HG03460 (cell line): Measurements from ENCODE around the gene ADGRG3.

Experiments
- ATAC-seq: cut with Tn5 transposase; IDR thresholded peaks from one replicate; pipeline ENCODE4 v1.9.1; 2021; ENCODE audit not compliant: unreplicated experiment

The ADGRG3 gene

DNA sequence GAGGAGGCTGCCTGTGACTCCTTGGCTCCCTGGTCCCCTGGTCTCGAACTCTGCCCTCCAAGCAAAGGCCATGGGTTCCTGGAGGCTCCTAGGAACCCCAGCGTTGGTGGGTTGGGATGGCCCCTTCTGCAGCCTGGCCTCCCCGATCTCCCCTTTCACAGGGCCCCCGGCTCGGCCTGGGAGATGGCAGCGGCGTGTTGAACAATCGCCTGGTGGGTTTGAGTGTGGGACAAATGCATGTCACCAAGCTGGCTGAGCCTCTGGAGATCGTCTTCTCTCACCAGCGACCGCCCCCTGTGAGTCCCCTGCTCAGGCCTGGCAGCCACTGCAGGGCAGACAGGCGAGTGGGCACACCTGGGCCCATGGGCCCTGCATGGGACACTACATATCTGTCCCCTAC lies 10.9 kb downstream of the ADGRG3 start:
- ATAC-seq, result no peak

DNA sequence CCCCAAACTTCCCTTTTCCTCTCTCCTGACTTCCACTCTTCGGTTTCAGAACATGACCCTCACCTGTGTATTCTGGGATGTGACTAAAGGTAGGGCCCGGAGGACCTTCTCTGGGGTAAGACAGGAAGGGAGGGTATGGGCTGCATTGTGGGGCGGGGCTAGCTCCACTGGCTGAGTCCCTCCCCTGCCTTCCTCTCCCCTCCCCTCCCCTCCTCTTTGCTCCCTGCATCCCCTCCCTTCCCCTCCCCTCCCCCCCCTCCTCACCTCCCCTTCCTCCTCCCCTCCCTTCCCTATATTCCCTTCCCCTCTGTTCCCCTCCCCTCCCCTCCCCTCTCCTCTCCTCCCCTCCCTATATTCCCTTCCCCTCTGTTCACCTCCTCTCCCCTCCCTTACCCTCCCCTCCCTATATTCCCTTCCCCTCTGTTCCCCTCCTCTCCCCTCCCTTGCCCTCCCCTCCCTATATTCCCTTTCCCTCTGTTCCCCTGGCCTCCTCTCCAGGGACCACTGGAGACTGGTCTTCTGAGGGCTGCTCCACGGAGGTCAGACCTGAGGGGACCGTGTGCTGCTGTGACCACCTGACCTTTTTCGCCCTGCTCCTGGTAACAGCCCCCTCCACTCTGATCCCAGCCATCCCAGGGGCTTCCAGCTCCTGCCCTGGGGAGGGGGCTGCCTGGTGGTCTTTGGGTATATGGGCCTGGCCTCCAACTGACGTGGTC lies 11.8 kb downstream of the ADGRG3 start:
- ATAC-seq, result no peak

DNA sequence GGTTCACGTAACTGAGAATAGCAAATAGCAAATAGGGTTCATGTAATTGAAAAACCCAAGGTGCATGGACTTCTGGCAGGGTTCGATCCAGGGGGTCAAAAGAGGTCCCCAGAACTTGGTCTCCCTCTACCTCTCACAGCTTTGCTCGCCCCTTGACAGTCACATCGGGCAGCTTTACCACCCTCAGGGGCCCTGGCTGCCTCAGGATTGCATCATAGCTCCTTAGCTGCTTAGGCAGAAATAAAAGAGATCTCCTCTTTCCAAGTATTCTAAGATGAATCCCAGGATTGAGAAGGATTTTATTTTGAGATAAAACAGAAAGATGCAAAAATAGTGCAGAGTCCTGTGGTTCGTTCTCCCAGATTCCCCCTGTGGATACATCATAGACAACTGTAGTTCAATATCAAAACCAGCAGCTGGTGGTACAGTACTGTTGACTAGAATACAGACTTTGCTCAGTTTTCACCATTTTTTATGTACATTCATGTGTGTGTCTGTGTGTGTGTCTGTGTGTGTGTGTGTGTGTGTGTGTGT lies 12.8 kb downstream of the ADGRG3 start:
- ATAC-seq, result no peak

DNA sequence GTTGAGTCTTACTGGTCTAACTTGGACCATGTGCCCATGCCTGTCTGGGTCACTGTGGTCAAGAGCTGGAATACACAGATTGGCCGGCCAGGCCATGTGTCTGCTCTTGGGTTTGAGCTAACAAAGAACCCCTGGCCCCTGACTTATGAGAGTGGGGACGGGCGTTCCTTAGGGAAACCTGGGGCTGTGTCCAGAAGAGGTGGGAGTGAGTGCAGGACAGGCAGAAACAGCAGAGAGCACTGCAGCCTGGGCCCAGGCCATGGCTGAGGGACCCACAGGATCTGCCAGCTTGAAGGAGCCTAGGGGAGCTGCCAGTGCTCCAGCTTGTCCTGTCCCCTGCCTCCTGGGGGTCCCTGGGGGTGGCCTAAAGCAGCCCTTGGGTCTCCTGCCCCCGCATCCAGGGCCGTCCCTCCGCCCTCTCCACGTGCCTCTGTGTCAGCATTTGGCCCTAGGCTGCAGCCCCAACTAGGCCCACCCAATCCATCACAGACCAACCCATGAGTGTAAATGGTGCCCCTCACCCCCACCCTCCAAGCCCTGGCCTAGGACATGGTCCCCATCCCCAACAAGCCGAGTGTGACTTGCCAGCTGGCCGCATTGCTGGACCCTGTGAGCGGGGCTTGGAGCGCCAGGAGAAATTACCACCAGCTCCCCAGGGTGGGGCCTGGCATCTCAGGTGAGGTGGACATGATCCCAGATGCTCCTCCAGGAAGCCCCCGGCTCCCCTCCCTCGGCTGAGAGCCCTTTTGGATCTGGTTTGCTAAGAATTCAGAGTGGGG lies 14.0 kb downstream of the ADGRG3 start:
- no peak for ATAC-seq

DNA sequence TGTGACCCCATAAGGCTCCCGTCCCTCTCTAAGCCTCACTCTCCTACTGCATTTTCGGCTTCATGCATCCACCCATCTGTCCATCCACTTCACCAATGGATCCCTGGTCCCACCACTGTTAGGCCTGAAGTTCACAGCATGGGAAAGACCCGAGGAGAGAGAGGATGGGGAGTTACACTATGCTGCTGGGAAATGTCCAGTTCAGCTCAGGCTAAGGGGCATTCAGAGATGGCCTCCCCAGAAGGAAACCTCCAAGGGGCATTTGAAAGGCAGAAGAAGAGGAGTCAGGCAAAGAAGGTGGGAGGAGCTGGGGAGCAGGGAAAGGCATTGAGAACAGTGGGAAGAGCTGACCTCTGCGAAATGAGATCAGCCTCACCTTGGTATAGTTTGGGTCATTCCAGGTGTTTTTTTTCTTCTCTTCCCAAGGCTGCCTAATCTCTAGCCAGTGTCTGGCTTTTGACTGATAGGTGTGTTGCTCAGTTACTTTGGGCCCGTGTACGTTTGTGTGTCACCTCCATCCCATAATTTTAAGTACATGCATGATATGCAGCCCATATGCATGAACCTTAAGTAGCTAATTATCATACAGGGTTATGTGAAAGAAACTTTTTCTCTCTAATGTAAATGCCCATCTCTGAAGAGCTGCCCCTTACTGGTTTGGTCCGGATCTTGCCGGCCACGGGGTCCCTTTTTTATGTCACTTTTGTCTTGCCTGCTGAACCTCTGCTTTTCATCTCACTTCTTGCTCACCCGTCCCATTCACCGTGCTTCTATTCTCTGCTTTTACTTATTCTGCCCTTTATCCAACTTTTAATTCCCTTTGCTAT lies 14.9 kb downstream of the ADGRG3 start:
- ATAC-seq, result no peak

DNA sequence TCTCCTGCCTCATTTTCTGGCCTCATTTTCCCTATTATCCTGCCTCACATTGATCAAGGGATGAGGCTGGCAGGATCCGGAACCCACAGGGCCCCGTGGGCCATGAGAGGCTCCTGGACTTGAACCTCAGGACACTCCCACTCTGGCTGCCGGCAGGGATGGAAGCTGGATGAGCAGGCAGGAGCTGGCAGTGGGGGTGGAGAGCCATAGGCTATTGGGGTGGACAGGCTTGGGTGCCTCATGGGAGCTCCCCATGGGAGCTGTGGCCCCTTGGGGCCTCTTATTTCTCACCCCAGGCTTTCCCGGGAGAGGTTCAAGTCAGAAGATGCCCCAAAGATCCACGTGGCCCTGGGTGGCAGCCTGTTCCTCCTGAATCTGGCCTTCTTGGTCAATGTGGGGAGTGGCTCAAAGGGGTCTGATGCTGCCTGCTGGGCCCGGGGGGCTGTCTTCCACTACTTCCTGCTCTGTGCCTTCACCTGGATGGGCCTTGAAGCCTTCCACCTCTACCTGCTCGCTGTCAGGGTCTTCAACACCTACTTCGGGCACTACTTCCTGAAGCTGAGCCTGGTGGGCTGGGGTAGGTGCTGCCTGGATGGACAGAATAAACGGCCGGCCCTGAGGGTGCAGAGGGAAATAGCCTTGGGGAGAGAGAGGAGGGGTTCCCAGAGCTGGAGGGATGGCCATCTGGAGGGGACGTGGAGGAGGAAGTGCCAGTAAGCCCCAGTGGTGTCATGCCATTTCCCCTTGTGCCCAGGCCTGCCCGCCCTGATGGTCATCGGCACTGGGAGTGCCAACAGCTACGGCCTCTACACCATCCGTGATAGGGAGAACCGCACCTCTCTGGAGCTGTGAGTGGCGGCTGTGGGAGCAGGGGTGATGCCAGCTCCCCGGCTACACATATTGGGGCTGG lies 15.8 kb downstream of the ADGRG3 start:
- no peak for ATAC-seq

DNA sequence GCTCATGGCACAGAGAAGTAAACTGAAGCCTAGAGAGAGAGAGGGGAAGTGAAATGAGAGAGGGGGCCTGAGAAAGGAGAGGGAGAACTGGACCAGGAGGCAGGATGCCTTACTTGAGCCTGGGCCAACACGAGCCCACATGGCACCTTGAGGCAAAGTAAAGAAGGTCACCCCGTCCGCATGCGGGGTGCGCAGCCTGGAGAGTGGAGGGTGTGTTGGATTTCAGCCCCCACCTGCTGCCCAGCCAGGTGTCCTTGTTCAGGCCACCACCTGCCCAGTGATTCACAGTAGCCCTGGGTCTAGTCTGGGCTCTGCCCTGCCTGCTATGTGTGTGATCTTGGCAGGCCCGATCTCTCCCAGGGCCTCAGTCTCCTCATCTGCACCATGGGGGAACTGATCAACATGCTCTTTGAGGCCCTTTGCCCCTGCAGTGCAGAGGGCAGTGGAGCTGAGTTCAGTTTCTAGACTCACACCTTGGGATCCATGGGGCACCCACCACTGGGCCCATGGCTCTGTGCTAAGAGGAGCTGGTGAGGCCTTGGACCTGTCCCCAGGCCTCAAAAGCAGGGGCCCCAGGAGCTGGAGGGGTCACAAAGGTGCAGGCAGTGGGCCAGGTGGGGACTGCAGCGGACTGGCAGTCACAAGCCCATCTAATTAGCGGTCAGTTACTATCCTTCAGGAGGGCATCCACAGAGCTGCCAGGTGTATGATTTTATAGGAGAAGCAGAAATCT lies 16.7 kb downstream of the ADGRG3 start:
- ATAC-seq, result no peak

DNA sequence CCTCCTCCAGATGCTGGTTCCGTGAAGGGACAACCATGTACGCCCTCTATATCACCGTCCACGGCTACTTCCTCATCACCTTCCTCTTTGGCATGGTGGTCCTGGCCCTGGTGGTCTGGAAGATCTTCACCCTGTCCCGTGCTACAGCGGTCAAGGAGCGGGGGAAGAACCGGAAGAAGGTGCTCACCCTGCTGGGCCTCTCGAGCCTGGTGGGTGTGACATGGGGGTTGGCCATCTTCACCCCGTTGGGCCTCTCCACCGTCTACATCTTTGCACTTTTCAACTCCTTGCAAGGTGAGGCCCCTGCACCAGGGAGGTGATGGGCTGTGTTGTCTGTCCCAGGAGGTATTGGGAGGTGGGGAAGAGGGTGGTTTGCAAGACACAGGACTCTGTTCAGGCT lies 17.5 kb downstream of the ADGRG3 start:
- no peak for ATAC-seq

DNA sequence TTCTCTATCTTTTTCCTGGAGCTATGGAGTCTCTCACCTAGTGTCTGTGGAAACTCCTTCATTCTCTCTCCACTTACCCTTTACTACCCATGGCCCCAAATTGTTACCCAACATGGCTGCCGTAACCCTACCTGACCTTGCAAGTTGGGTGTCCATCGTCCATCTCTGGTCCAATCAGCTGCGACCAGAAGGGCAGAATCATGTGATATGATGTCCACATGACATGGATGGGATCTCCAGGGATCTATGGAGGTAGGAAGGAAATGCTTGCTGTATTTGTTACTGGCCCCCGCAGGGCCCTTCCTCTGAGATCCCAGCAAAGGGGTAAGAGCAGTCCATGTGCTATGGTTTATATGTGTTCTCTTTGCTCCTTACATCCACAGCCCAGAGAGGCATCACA lies 18.5 kb downstream of the ADGRG3 start:
- no peak for ATAC-seq

DNA sequence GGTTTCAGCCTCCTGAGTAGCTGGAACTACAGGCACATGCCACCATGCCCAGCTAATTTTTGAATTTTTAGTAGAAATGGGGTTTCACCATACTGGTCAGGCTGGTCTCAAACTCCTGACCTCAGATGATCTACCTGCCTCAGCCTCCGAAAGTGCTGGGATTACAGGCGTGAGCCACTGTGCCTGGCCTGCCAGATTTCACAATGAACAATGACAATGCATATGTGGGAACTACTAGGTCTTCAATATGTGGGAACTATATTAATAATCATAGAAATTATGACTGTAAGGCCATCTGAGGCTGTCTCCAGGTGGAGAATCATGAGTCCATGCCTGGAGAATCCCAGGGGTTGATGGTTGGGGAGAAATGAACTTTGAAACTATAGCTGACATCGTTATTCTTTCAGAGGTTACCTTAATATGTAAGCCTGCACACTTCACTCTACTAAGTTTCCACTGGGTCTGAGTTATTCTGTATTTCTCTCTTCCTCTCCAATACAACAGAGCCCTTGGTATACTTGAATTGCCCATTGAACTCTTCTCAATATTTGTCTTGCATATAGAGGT lies 19.3 kb downstream of the ADGRG3 start:
- no peak for ATAC-seq

DNA sequence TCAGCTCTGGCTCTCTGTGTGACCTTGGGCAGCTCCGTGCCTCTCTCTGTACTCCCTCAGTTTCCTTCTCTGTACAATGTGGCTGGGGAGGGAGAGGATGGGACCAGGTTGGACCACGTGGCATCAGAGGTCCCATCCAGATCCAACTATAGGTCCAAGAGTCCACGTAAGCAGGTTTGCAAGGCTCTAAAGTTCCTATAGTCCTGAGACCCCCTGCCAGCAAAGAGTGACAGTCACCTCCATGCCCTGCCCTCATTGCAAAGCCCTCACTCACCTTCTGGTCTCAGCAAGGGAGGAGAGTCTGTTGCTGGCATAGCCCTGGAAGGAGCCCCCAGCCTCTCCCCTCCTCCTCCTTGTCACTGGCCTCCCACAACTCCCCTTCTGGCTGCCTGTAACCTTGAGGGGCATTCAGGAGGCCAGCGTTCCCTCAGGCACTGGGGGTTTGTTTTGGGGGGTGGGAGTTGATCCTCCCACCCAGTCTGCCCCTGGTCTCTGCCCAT lies 20.4 kb downstream of the ADGRG3 start:
- no peak for ATAC-seq

DNA sequence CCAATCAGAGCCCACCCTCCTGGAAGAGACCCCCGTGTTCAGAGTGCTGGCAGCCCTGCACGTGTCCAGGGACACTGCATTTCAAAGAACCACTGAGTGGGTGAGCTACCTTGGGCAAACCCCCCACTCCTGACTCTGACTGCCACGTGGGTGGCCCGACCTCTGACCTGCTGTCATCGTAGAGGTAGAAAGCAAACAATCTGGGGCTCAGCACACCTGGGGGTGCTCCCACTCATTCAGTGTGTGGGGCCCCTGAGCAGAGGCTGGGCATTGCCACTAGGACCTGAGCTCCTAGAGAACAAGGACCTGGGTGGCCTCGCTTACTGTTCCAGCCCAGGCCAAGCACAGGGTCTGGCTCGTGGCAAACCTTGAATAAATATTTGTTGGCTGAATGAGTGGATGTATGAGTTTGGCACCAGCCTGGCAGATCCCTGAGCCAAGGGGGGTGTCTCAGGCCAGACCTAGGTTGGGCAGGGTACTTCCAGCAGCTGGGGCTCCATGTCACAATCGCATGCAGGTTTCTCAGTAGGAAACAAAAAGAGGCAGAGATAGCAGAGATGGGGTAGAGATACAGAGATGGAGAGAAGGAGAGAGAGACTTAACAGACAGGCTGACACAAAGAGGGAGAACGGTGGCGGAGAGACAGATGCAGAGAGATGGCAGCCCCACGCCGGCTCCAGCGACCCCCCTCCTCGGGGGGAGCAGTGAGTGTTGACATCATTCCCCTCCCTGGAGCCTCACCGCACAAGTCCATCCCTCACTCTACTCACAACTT lies 21.1 kb downstream of the ADGRG3 start:
- no peak for ATAC-seq

DNA sequence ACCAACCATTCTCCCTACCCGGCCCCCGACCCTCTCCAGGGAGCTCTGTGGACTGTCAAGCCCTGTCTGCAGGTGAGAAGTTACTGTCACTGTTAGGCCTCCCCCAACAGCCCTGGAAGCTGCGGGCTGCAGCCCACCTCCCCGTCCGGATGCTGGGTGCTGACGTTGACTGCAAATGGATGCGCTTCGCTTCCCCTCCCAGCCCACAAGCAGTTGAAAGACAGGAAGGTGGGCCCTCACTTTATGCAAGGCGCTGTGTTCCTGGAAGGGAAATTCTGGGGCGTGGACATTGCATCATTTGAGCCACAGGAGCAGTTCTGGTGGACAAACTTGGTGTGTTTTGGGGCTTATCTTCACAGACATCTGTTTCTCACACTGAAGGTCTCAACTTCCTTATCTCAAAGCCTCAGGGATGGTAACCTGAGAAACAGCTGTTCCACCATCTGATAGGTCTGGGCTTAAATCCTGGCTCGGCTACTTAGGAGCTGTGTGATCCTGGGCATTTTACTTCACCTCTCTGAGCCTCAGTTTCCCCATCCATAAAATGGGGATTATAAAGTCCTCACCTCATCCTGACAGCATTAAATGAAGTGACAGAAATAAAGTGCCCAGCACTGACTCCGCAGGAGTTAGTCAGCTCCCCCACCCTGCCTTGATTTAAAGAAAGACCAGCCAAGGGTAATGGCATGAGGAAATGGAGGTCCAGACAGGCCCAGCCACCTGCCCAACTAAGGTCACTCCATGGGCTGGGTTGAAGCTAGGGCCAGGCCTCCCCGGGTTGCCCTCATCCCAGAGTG lies 21.9 kb downstream of the ADGRG3 start:
- peak; percentile 80 for ATAC-seq

DNA sequence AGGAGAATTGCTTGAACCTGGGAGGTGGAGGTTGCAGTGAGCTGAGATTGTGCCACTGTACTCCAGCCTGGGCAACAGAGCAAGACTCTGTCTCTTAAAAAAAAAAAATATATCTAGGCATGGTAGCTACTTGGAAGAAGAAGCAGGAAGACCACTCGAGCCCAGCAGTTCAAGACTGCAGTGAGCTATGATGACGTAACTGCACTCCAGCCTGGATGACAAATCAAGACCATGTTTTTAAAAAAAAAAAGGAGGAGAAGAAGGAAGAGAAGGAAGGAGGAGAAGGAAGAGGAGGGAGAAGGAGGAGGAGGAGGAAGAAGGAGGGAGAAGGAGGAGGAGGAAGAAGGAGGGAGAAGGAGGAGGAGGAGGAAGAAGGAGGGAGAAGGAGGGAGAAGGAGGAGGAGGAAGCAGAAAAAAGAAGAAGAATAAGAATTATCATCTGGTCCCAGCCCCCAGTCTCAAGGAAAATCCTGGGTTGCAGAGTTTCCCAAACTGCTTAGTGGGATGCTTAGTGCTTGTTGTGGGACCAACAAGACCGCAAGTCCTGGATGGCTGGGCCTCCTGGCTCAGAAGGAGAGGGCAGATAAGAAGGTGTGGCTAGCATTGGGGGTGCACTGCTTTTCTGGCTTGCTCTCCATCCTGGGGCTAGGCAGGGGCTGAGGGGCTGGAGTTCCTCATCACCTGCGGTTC lies 22.8 kb downstream of the ADGRG3 start:
- ATAC-seq, result no peak

DNA sequence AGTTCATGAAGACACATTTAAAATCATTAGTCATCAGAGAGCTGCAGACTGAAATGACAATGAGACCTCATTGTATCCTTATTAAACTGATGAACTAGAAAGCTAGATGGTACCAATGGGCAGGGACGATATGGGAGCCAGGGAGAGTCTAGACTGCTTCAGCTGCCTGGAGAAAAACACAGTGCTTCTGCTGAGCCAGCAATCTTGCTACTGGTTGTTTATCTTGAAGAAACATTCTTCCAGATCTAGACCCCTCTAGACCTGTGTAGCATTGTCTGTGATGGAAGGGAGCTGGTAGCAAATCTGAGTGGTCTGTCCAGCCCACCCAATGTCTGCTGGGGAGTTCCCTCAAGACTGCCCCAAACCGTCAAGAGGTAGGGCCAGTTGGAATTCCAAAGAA lies 24.5 kb downstream of the ADGRG3 start:
- ATAC-seq, result no peak

DNA sequence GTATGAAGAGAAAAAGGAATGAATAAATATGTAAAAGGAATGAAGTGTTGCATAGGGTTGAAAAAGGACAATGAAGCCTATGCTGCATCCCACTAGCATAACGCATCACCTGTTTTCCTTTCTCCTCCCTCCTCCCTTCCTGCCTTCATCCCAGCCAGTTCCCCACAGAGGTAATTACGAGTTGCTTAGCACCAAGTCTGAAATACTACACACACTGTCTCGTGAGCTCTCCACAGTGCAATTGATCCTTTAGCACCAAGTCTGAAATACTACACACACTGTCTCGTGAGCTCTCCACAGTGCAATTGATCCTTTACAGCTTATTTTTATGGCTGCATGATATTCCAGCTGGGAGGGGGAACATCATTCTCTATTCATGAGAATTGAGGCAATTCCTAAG lies 25.4 kb downstream of the ADGRG3 start:
- ATAC-seq, result no peak

DNA sequence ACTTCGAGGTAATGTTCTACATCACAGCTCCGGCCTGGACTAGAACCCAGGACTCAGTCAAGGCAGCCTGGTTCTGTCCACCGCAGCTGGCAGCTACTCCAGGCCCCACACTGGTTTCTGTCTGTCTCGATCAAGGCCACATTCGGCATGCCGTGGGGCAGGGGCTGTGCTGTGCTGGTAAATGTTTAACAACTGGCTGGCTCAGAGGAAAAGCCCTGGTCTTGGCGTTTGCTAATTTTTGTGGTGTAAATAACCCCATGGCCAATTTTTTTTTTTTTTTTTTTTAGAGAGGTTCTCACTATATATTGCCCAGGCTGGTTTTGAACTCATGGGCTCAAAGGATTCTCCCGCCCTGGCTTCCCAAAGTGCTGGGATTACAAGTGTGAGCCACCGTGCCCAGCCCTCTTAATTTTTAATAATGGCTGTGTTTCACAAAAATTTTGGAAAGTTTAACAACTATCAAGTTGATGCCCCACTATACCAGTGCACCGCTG lies 26.2 kb downstream of the ADGRG3 start:
- no peak for ATAC-seq
